WERI-Rb-1 (cell line): ENCODE data around the gene KHDRBS2.

Source experiments
- DNase-seq: peaks from one replicate; pipeline ENCODE4 v3.0.0-alpha.2; 2020
- H3K27ac ChIP-seq: fragments of 250-450 bp; sonication (Bioruptor Pico); 2 replicates; pipeline ENCODE4 v1.5.1; 2020; ENCODE audit warnings: mild to moderate bottlenecking, moderate library complexity
- H3K27me3 ChIP-seq: fragments of 250-450 bp; sonication (Bioruptor Pico); 2 replicates; pipeline ENCODE4 v1.5.1; 2021; ENCODE audit warnings: mild to moderate bottlenecking, low read depth, moderate library complexity; ENCODE audit not compliant: insufficient read depth, severe bottlenecking
- H3K36me3 ChIP-seq: fragments of 250-450 bp; sonication (Bioruptor Pico); 2 replicates; pipeline ENCODE4 v1.5.1; 2020; ENCODE audit warnings: mild to moderate bottlenecking, moderate library complexity
- H3K4me3 ChIP-seq: 2 replicates; pipeline ENCODE4 v1.5.1; 2011; ENCODE audit warnings: low read depth, mild to moderate bottlenecking, control low read depth, low read length
- H3K9me3 ChIP-seq: fragments of 250-450 bp; sonication (Bioruptor Pico); 2 replicates; pipeline ENCODE4 v1.5.1; 2021; ENCODE audit warnings: mild to moderate bottlenecking, moderate library complexity; ENCODE audit not compliant: severe bottlenecking
- CTCF ChIP-seq: IDR thresholded peaks from 2 replicates; pipeline ENCODE4 v1.5.1; 2011; ENCODE audit warnings: low read depth, mild to moderate bottlenecking, control low read depth, inconsistent platforms, low read length

KHDRBS2 gene

GRCh38 chr6:62045502-62045901 lies 240.5 kb downstream of the KHDRBS2 start:
- Histone ChIP-seq H3K27ac (no peak overlapping the region), H3K36me3 (no peaks in the 10 kb centered on the region), H3K4me3 (no peak overlapping the region), H3K27me3 (peaks cover 21% of the 10 kb centered on the region), H3K9me3 (no peaks in the 10 kb centered on the region)
- no peak for TF ChIP-seq CTCF
- DNase-seq: no peak

DNA sequence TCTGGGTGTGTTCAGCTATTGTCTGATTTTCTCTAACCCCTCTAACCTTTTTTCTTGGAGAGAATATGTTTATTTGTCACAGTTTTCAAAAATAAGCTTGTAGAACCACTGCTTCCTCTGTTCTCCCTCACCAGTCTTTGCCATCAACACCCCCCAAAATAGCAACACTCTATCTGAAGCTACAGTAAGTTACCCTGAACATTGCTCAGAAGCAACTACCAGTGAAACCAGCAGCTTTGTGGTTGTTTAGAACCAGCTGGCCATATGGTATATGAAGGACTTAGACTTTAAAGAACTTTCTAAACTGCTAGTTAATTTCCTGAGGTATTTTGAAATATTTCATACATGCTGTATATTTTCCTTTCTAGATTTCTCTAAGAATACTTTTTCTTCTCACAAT lies 242.9 kb downstream of the KHDRBS2 start:
- TF ChIP-seq CTCF: no peak
- H3K4me3 ChIP-seq: no peak overlapping the region
- no peaks in the 10 kb centered on the region for H3K9me3 ChIP-seq
- no peak for DNase-seq
- H3K27me3 ChIP-seq: peaks cover 28% of the 10 kb centered on the region
- H3K27ac ChIP-seq: no peak overlapping the region
- H3K36me3 ChIP-seq: no peaks in the 10 kb centered on the region

DNA sequence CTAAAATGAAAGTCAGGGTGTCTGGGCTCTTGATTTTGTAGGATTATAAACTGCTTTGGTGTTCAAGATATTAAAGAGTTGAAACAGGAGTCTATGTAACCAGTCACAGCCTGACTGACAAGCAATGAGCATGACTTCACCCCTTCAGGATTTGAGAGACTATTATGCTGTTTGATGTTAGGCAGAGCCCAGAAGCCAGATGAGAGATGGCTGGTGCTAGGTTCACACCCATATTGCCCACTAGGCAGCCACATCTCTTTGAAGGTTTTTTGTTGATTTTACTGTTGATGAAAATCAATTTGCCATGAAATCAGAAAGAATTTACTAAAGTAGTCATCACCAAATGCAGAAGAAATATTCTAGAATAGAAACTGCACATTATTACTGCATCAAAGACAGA lies 243.6 kb downstream of the KHDRBS2 start:
- DNase-seq: no peak
- Histone ChIP-seq H3K4me3 (no peak overlapping the region), H3K9me3 (no peaks in the 10 kb centered on the region), H3K27me3 (peaks cover 31% of the 10 kb centered on the region), H3K27ac (no peak overlapping the region), H3K36me3 (no peaks in the 10 kb centered on the region)
- TF ChIP-seq CTCF: no peak

DNA sequence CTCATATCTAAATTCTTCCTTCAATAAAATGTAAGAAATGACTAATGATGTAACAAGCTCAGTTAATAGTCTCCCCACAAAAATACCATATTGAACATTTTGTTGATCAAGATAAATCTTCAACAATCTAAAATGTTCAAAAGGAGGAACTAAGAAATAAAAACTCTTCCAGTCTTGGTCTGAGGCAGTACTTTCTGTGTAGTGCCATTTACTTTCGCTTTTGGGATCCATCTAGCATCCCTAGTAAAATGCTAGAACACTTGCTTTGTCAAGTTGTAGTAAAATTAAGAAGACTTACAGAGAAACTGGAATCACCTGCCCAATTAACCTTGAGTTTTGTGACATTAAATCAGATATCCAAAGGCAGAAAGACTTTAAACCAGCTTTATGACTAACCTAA lies 246.4 kb downstream of the KHDRBS2 start:
- Histone ChIP-seq H3K9me3 (no peaks in the 10 kb centered on the region), H3K27me3 (peaks cover 35% of the 10 kb centered on the region), H3K36me3 (no peaks in the 10 kb centered on the region), H3K27ac (no peak overlapping the region), H3K4me3 (no peak overlapping the region)
- no peak for DNase-seq
- no peak for TF ChIP-seq CTCF

DNA sequence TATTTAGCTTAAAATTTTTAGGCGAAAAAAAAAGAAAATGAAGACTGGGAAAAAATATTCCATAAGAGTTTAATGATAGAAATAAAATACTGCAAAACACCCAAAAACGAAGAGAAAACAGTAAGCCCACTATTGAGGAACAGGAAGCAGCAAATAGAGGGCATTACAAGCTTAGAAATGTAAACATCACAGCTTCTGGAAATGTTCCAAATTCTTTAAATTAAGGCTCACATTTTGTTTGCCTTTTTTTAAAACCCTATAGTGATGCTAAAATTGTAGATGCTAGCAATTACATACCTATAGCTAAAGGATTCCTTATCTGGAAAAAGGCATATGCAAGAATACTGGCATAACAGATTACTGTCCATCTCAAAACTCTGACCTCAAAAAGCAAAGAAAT lies 248.6 kb downstream of the KHDRBS2 start:
- TF ChIP-seq CTCF: no peak
- peaks cover 35% of the 10 kb centered on the region for H3K27me3 ChIP-seq
- DNase-seq: no peak
- H3K27ac ChIP-seq: no peak overlapping the region
- no peak overlapping the region for H3K4me3 ChIP-seq
- H3K9me3 ChIP-seq: peaks cover 3% of the 10 kb centered on the region
- no peaks in the 10 kb centered on the region for H3K36me3 ChIP-seq

GRCh38 chr6:62035952-62036351 lies 250.1 kb downstream of the KHDRBS2 start:
- no peak for DNase-seq
- no peak overlapping the region for H3K27ac ChIP-seq

More at GRCh38 chr6:62035952-62036351, 250.1 kb downstream of the KHDRBS2 start:
- Histone ChIP-seq H3K27me3 (peaks cover 29% of the 10 kb centered on the region), H3K36me3 (no peaks in the 10 kb centered on the region), H3K9me3 (peaks cover 3% of the 10 kb centered on the region), H3K4me3 (no peak overlapping the region)
- no peak for TF ChIP-seq CTCF
